GM13976 (cell line): Measurements from ENCODE around the gene ELANE.

Experiments used
- DNase-seq: peaks from one replicate; pipeline ENCODE4 v3.0.0; 2012; ENCODE audit warnings: low spot score
- CTCF ChIP-seq: IDR thresholded peaks from 2 replicates; pipeline ENCODE4 v1.5.1; 2012; ENCODE audit warnings: borderline replicate concordance, mild to moderate bottlenecking; ENCODE audit not compliant: insufficient read depth; ENCODE audit errors: extremely low read depth, missing control alignments, control extremely low read depth
- in situ Hi-C: fragments of 300-500 bp; cut with MboI; formaldehyde crosslinking; loops from one replicate; pipeline ENCODE4 v1.12.0; 2022; ENCODE audit warnings: low sequenced_read_pairs, mixed read lengths, inconsistent platforms; ENCODE audit not compliant: unreplicated experiment

Gene ELANE

GRCh38 chr19:902093-902370 is 49.9 kb downstream of the ELANE start:
- TF ChIP-seq CTCF = no peak
- in situ Hi-C loops = no loop called here

GRCh38 chr19:902446-903226 is 50.5 kb downstream of the ELANE start:
- in situ Hi-C loops = no loop called here
- DNase-seq = no peak
- TF ChIP-seq CTCF = no peak

More at GRCh38 chr19:902093-902370, 49.9 kb downstream of the ELANE start:
- no peak for DNase-seq

GRCh38 chr19:903266-903797 is 51.2 kb downstream of the ELANE start:
- in situ Hi-C loops = no loop called here
- TF ChIP-seq CTCF = no peak
- DNase-seq = no peak

- no peak for DNase-seq
- TF ChIP-seq CTCF = no peak
- in situ Hi-C loops = no loop called here
Observed at GRCh38 chr19:904545-904944, 52.4 kb downstream of the ELANE start.
